HEK293T (cell line): ENCODE data around the gene HOXC11.

Source experiments
- BHLHE40 ChIP-seq: fragments of 450-650 bp; IDR thresholded peaks from 2 replicates; pipeline ENCODE4 v1.6.1; 2016; ENCODE audit warnings: mild to moderate bottlenecking, moderate library complexity, borderline replicate concordance
- ELF4 ChIP-seq: fragments of 450-650 bp; IDR thresholded peaks from 2 replicates; pipeline ENCODE4 v1.6.1; 2017; ENCODE audit warnings: antibody characterized with exemption
- FOXA1 ChIP-seq: fragments of 450-650 bp; IDR thresholded peaks from 2 replicates; pipeline ENCODE4 v1.6.1; 2016; ENCODE audit warnings: mild to moderate bottlenecking
- FOXM1 ChIP-seq: fragments of 450-650 bp; IDR thresholded peaks from 2 replicates; pipeline ENCODE4 v1.6.1; 2017; ENCODE audit warnings: mild to moderate bottlenecking, borderline replicate concordance
- HDGF ChIP-seq: fragments of 450-650 bp; IDR thresholded peaks from 2 replicates; pipeline ENCODE4 v1.6.1; 2017; ENCODE audit warnings: antibody characterized with exemption, borderline replicate concordance
- L3MBTL2 ChIP-seq: fragments of 450-650 bp; conservative IDR thresholded peaks from 2 replicates; pipeline ENCODE4 v1.6.1; 2016; ENCODE audit warnings: mild to moderate bottlenecking
- LEF1 ChIP-seq: fragments of 450-650 bp; IDR thresholded peaks from 2 replicates; pipeline ENCODE4 v1.6.1; 2017; ENCODE audit warnings: mild to moderate bottlenecking, borderline replicate concordance
- PKNOX1 ChIP-seq: fragments of 450-650 bp; IDR thresholded peaks from 2 replicates; pipeline ENCODE4 v1.6.1; 2016
- SP1 ChIP-seq: fragments of 450-650 bp; IDR thresholded peaks from 2 replicates; pipeline ENCODE4 v1.6.1; 2017
- SUZ12 ChIP-seq: fragments of 450-650 bp; IDR thresholded peaks from 2 replicates; pipeline ENCODE4 v1.6.1; 2016; ENCODE audit warnings: mild to moderate bottlenecking
- ZNF384 ChIP-seq: fragments of 450-650 bp; IDR thresholded peaks from 2 replicates; pipeline ENCODE4 v1.6.1; 2016

GRCh38 chr12:53980104-53980801 lies 7.3 kb downstream of the HOXC11 start:
- TF ChIP-seq ZNF384 (no peak), BHLHE40 (no peak), SP1 (no peak), FOXM1 (no peak), SUZ12 (no peak), ELF4 (no peak), PKNOX1 (peak; percentile 87; the same call in 1 of the 2 replicates), L3MBTL2 (no peak), FOXA1 (no peak), HDGF (no peak), LEF1 (no peak)
